Measurements from ENCODE around the gene PRR19. TPM values are rescaled to one million over a fixed set of nuclear protein-coding genes. Genes with fewer than 3 reads are reported as not detected.

Gene PRR19
- total RNA-seq, 1 experiment from 2014 or later = 3.6 TPM

DNA sequence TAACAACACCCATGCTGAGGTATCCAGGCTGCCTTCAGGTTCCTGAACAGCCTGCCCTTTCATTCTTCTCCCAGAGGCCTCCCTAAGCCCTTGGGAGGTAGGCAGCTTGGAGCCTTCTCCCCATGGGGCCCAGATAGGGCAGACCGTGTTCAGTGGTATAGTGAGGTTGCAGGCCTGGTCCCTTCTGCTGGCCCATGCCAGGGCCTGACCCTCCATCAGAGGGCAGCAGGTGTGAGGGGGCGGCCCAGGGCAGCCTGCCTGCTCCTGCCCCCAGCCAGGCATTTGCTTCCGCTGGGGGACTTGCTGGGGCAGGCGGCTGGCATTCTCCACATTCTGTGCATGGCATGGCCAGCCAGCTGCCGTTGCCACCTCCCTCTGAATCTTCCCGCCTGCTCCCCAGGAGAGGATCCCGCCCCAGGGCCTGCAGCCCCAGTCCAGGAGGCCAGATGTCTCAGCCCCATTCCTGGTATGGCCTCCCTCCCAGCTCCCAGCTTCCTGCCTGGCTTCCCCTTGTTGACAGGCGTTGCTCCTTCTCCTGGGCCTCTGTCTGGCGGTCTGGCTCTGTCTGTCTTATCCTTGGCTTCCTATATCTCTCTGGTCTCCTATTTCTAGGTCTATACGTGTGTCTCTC, 24.0 kb upstream of the PRR19 start:
- CTCF ChIA-PET = no interaction called here
- BruUV-seq (replicated peaks) = no TSS peak

DNA sequence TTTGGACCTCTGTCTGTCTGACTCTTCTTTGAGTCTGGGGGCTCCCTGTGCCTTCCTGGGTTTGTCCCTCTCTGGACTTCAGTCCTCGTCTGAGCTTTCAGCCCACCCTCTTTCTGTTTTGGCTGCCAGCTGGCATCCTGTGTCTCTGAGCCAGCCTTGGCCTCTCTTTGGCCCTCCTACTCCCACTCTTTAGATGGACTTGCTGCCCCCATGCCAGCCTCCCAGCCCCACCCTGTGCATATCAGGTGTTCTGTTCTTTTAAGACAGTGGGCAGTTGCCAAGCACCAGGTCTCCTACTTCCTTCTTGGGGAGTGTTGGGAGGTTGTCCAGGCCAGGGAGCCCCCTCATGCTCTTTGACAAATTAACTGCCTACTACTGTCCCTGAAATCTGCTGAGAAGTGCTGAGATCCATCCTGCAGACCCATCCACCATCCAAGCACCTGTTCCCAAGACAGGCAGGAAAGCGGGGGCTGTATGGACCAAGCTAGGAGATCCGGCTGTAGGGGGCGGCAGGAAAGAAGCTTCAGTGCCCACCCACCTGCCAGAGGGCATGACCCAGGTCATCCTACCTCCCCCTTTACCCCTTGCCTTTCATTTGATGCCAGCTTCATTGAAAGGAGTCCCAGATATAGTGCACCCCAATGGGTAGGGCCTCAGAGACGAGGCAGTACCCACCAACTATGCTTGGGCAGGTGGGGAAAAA, 23.3 kb upstream of the PRR19 start:
- intact Hi-C loops (cut with micrococcal nuclease; ENCODE audit: unreplicated experiment) = loop anchor here (1.0 kb wide), 1 partner anchor 32 kb away; no protein-coding TSS in a partner anchor
- no TSS peak for BruUV-seq (replicated peaks)
- H3K4me3 ChIP-seq (ENCODE audit: low read depth, low read length, poor library complexity, severe bottlenecking) = peak overlapping the region; percentile 70
- peaks cover 44% of the 10 kb centered on the region for H3K4me1 ChIP-seq (ENCODE audit: insufficient read depth, low read length, poor library complexity, severe bottlenecking)
- peak overlapping the region; percentile 91 for H3K27ac ChIP-seq (ENCODE audit: low read depth, low read length, poor library complexity, severe bottlenecking)
- ChIA-PET POLR2A (ENCODE audit: low non-redundant PET) (no interaction called here), CTCF (interaction anchor here (1.6 to 2.4 kb wide), 3 partner anchors 8 to 33 kb away, joined by 12 to 27 read pairs (median 12); no protein-coding TSS in a partner anchor)
- H3K27me3 ChIP-seq (replicated peaks; ENCODE audit: insufficient read depth, low read depth, low read length, poor library complexity) = no peaks in the 10 kb centered on the region
- DNase-seq (ENCODE audit: low spot score) = no peak
- no peaks in the 10 kb centered on the region for H3K9me3 ChIP-seq (ENCODE audit: low read depth, low read length, poor library complexity, severe bottlenecking)
- TF ChIP-seq EZH2 (IDR thresholded peaks at IDR 0.05; ENCODE audit: borderline replicate concordance, low read depth, low read length, poor library complexity, severe bottlenecking) (no peak), CTCF (conservative IDR thresholded peaks at IDR 0.05; ENCODE audit: low read depth, low read length) (no peak)
- peaks cover 5% of the 10 kb centered on the region for H3K36me3 ChIP-seq (ENCODE audit: insufficient read depth, low read length, poor library complexity, severe bottlenecking)

More for the DNA sequence above, 24.0 kb upstream of the PRR19 start:
- peaks cover 38% of the 10 kb centered on the region for H3K4me1 ChIP-seq (ENCODE audit: insufficient read depth, low read length, poor library complexity, severe bottlenecking)
- H3K27me3 ChIP-seq (replicated peaks; ENCODE audit: insufficient read depth, low read depth, low read length, poor library complexity) = no peaks in the 10 kb centered on the region
- TF ChIP-seq EZH2 (IDR thresholded peaks at IDR 0.05; ENCODE audit: borderline replicate concordance, low read depth, low read length, poor library complexity, severe bottlenecking) (no peak), CTCF (conservative IDR thresholded peaks at IDR 0.05; ENCODE audit: low read depth, low read length) (no peak)
- no peaks in the 10 kb centered on the region for H3K9me3 ChIP-seq (ENCODE audit: low read depth, low read length, poor library complexity, severe bottlenecking)
- H3K27ac ChIP-seq (ENCODE audit: low read depth, low read length, poor library complexity, severe bottlenecking) = peak overlapping the region; percentile 91
- H3K4me3 ChIP-seq (ENCODE audit: low read depth, low read length, poor library complexity, severe bottlenecking) = no peak overlapping the region
- peaks cover 8% of the 10 kb centered on the region for H3K36me3 ChIP-seq (ENCODE audit: insufficient read depth, low read length, poor library complexity, severe bottlenecking)
- intact Hi-C loops (cut with micrococcal nuclease; ENCODE audit: unreplicated experiment) = no loop called here
- DNase-seq (ENCODE audit: low spot score) = no peak
- POLR2A ChIA-PET (ENCODE audit: low non-redundant PET) = no interaction called here

DNA sequence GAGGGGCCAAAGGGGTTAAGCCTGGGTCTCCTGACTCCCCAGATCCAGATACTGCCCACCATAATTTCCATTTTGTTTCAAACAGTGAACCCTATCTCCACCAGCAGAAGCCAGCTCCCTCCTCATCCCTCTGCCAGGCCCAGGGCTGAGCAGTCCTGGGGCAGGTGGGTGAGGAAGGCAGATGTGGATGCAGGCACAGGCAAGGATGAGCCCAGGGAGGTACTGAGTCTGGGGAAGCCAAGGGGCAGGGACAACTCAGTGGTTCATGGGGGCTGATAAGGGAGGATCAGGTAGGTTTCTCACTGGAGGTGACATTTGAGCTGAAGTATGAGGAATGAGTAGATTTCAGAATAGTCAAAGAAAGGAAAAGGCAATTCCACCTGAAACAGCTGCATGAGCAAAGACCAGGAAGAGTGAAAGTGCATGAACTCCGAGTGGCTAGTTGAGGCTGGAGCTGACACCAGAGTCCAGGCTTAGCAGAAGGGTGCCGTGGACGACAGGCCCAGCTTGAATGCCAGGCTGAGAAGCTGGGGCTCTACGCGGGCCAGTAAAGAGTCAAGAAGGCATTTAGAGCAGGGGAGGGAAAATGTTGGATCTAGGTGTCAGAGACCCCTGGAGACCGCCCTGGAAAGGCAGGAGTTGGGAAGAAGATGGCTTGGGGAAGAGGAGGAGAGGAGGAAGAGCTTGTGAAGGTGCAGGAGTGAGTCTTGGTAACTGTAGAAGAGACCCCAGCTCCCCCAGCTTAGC, 22.6 kb upstream of the PRR19 start:
- peak overlapping the region; percentile 91 for H3K27ac ChIP-seq (ENCODE audit: low read depth, low read length, poor library complexity, severe bottlenecking)
- H3K9me3 ChIP-seq (ENCODE audit: low read depth, low read length, poor library complexity, severe bottlenecking) = no peaks in the 10 kb centered on the region
- POLR2A ChIA-PET (ENCODE audit: low non-redundant PET) = no interaction called here
- no peaks in the 10 kb centered on the region for H3K27me3 ChIP-seq (replicated peaks; ENCODE audit: insufficient read depth, low read depth, low read length, poor library complexity)
- peaks cover 44% of the 10 kb centered on the region for H3K4me1 ChIP-seq (ENCODE audit: insufficient read depth, low read length, poor library complexity, severe bottlenecking)
- no peak for TF ChIP-seq CTCF (conservative IDR thresholded peaks at IDR 0.05; ENCODE audit: low read depth, low read length)
- TF ChIP-seq EZH2 (IDR thresholded peaks at IDR 0.05; ENCODE audit: borderline replicate concordance, low read depth, low read length, poor library complexity, severe bottlenecking) = no peak
- peak overlapping the region; percentile 70 for H3K4me3 ChIP-seq (ENCODE audit: low read depth, low read length, poor library complexity, severe bottlenecking)
- intact Hi-C loops (cut with micrococcal nuclease; ENCODE audit: unreplicated experiment) = loop anchor here (1.0 kb wide), 1 partner anchor 33 kb away; no protein-coding TSS in a partner anchor
- no peak for DNase-seq (ENCODE audit: low spot score)
- H3K36me3 ChIP-seq (ENCODE audit: insufficient read depth, low read length, poor library complexity, severe bottlenecking) = peaks cover 4% of the 10 kb centered on the region
- CTCF ChIA-PET = interaction anchor here (0.9 to 2.4 kb wide), 5 partner anchors 9 to 170 kb away, joined by 7 to 27 read pairs (median 12); no protein-coding TSS in a partner anchor
- no TSS peak for BruUV-seq (replicated peaks)
